HS-27A (cell line): ENCODE data around the gene CHST3.
"Not testable (repeated sequence)": the region's sequence is repeated elsewhere in the genome, so short reads cannot be mapped to it uniquely, and the experiment has no call there.

Experiments
- DNase-seq: peaks from one replicate; pipeline ENCODE4 v3.0.0-alpha.2; 2012; ENCODE audit warnings: low read depth, missing footprints

The CHST3 gene

DNA sequence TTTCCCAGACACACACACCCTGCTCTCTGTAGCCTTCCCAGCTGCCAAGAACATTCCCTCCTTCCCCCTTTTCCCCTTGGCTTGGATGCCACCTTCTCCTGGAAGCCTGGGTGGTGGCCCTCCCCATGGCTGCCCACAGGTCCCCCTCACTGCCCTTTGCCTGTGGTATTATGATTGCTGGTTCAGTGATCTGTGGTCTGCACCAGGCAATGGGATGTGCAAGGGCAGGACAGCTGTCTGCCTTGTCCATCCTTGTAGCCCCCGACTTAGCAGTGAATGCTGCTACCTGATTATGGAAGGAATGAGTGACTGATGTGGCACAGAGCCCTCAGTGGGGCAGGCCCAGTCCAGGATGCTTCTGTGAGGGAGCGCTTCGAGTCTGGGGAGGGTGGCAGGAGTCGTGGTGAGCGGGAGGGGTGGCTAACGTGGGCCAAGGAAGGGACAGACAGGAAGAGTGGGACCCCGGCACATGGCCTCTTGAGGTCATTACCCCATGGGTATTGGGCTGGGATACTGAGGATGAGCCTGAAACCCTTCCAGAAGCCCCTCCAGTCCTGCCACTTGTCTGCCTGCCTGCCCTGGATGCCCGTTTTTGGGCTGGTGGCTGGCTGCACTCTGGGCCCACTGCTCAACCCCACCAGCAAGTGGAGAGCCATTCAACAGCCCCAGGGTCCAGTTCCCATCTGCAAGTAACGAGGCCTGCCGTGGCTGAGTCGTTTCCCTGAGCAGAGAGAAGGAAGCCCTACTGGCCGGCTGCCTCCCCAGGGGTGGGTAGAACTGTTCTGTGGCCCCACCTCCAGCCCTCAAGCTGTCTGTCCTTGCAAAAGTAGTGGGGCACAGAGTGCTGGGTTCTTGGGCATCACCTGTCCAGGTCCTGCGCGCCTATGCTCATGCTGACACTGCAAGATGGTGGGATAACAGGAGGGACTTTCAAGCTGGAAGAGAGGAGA lies 8.8 kb downstream of the CHST3 start:
- DNase-seq, result no peak

DNA sequence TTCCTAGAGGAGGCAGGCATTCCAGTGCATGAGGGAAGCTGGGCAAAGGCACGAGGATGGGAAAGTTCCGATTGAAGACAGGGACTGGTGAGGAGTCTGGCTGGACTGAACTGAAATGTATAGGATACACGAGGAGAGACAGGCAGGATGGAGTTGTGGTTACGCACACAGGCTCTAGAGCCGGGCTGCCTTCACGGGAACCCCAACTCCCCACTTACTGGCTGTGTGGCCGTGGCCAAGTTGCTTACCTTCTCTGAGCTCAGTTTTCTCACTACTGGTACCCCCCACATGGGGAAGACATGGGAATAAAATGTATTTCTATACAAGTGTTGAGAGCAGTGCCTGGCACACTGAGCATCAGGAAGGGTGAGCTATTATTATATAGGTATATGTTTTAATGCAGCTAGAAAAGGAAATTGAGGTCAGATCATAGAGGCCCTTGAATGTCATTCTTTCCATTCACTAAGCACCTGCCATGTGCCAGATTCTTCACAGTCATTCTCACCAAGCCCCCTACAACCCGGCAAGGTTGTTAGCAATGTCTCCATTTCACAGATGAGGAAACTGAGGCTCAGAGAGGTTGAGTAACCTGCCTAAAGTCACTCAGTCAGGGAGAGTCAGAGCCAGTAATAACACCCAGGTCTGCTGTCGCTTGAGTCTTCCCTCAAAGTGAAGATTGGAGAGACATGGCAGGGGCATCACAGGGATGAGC lies 9.7 kb downstream of the CHST3 start:
- DNase-seq, result no peak

GRCh38 chr10:71974489-71975021 lies 10.4 kb downstream of the CHST3 start:
- DNase-seq, result no peak

- no peak for DNase-seq
Observed at GRCh38 chr10:71975087-71975870, 11.1 kb downstream of the CHST3 start.

- peak; percentile 65 for DNase-seq
Observed at GRCh38 chr10:71975871-71976725, 11.9 kb downstream of the CHST3 start.

GRCh38 chr10:71977614-71977903 lies 13.4 kb downstream of the CHST3 start:
- not testable (repeated sequence) for DNase-seq

- DNase-seq, result no peak
Observed at GRCh38 chr10:71978476-71978875, 14.3 kb downstream of the CHST3 start.

- no peak for DNase-seq
Observed at GRCh38 chr10:71978988-71979691, 14.9 kb downstream of the CHST3 start.

GRCh38 chr10:71979692-71980062 lies 15.5 kb downstream of the CHST3 start:
- no peak for DNase-seq

GRCh38 chr10:71980181-71981014 lies 16.2 kb downstream of the CHST3 start:
- no peak for DNase-seq

DNA sequence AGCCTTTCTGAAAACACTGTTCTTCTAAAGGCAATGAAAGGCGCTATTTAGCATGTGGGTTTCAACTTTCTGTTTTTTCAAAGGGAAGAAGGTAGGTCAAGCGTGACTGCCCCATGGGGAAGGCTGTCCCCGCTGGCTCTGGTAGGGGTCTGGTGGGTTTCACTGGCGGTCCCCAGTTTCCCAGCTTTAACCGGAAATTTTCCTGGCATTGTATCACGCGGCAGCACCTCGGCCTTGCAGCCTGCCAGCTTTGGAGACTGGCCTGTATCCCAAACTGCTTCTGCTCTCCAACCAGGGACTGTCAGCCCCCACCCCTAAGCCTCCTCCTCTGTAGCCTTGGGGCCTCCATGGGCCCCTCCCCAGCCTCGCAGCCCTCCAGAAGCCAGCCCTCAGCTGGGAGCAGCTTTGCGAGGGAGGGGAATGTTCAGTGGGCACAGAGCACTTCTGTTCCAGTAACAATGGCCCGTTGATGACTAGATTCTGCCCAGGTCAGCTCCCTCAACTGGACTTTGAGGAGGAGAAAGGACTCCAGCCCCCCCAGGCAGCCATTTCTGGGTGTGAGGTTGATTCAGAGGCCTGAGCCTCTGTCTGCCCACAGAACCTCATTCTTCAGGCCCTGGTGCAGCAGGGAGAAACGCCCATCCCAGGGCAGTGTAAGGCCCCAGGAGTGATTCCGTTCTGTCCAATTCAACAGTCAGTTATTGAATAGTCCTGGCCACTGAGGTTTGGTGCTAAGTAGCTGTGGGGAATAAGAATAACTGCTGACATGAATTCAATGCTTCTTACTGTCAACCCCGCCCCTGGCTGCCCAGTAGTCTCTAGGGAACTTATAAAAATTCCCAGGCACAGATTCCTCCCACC lies 17.1 kb downstream of the CHST3 start:
- DNase-seq, result no peak

- DNase-seq, result no peak
Observed at GRCh38 chr10:71981876-71982230, 17.7 kb downstream of the CHST3 start.

GRCh38 chr10:71982269-71983178 lies 18.3 kb downstream of the CHST3 start:
- DNase-seq, result no peak

- no peak for DNase-seq
Observed at GRCh38 chr10:71984126-71984808, 20.1 kb downstream of the CHST3 start.

DNA sequence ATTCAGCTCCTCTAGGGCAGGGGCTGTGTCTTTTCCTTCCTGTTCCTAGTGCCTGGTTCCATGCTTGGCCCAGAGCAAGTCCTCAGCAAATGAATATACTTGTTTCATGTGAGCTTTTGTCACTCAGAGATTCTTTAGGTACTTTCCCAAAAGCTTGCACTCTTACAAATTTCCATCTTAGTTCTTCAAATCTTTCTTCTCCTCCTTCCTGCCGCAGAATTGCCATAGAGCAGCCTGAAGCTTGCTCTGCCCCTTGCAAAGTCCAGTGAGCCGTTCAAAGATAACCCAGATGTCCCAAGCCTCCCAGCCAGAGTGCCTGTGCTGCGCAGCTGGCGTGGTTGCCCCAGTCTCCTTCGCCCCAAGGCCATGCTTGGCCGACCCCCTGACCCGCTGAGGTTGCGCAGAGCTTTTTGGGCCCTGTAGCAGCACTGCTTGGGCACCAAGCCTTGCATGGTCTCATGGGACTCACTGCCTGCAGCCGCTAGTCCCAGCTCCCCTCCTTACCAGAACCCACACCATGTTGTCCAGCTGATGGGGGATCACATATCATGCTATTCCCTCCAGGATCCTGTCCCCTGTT lies 20.7 kb downstream of the CHST3 start:
- DNase-seq, result no peak

GRCh38 chr10:71985542-71986250 lies 21.5 kb downstream of the CHST3 start:
- no peak for DNase-seq
